ENCODE data around the gene SPRING1.

GRCh38 chr12:116780942-116781341, 43.1 kb upstream of the SPRING1 start:
- TF ChIP-seq CTCF (IDR thresholded peaks at IDR 0.05): no peak
- no peak for TF ChIP-seq EZH2 (IDR thresholded peaks at IDR 0.05; ENCODE audit: borderline replicate concordance, insufficient read depth, low read depth, low read length, poor library complexity, severe bottlenecking)

Data from B cell (primary cell).